ENCODE results near the gene SH3TC2.

- TF ChIP-seq CTCF (IDR thresholded peaks at IDR 0.05) (no peak), POLR2A (IDR thresholded peaks at IDR 0.05) (no peak)
Measured at GRCh38 chr5:149073213-149073612, 10.4 kb upstream of the SH3TC2 start.

Data from breast epithelium (tissue), 3 donors.